HG03558 (cell line): ENCODE data around the gene RNF213.
"Not testable (repeated sequence)": the region's sequence is repeated elsewhere in the genome, so short reads cannot be mapped to it uniquely, and the experiment has no call there.

Source experiments
- ATAC-seq: cut with Tn5 transposase; IDR thresholded peaks from one replicate; pipeline ENCODE4 v1.9.1; 2021; ENCODE audit warnings: moderate number of reproducible peaks; ENCODE audit not compliant: unreplicated experiment; ENCODE audit errors: extremely low read depth

RNF213 gene

GRCh38 chr17:80287806-80288567 is 27.3 kb downstream of the RNF213 start:
- ATAC-seq: no peak

GRCh38 chr17:80289616-80290015 is 29.0 kb downstream of the RNF213 start:
- no peak for ATAC-seq

- ATAC-seq: no peak
Observed at GRCh38 chr17:80290156-80290555, 29.5 kb downstream of the RNF213 start.

GRCh38 chr17:80291260-80291659 is 30.6 kb downstream of the RNF213 start:
- no peak for ATAC-seq

GRCh38 chr17:80291691-80292487 is 31.2 kb downstream of the RNF213 start:
- ATAC-seq: no peak

GRCh38 chr17:80292521-80292971 is 31.9 kb downstream of the RNF213 start:
- ATAC-seq: no peak

- ATAC-seq: no peak
Observed at GRCh38 chr17:80294210-80294609, 33.6 kb downstream of the RNF213 start.

- ATAC-seq: no peak
Observed at GRCh38 chr17:80294653-80295052, 34.0 kb downstream of the RNF213 start.

- no peak for ATAC-seq
Observed at GRCh38 chr17:80295146-80295545, 34.5 kb downstream of the RNF213 start.

GRCh38 chr17:80295559-80295958 is 34.9 kb downstream of the RNF213 start:
- no peak for ATAC-seq

- no peak for ATAC-seq
Observed at GRCh38 chr17:80296221-80296620, 35.6 kb downstream of the RNF213 start.

GRCh38 chr17:80297996-80298560 is 37.4 kb downstream of the RNF213 start:
- ATAC-seq: no peak

GRCh38 chr17:80299350-80300100 is 38.9 kb downstream of the RNF213 start:
- not testable (repeated sequence) for ATAC-seq

- ATAC-seq: not testable (repeated sequence)
Observed at GRCh38 chr17:80300756-80301155, 40.1 kb downstream of the RNF213 start.

- ATAC-seq: no peak
Observed at GRCh38 chr17:80303824-80304223, 43.2 kb downstream of the RNF213 start.

- no peak for ATAC-seq
Observed at GRCh38 chr17:80307994-80308691, 47.5 kb downstream of the RNF213 start.

GRCh38 chr17:80308692-80309517 is 48.3 kb downstream of the RNF213 start:
- ATAC-seq: no peak

- no peak for ATAC-seq
Observed at GRCh38 chr17:80311216-80311827, 50.7 kb downstream of the RNF213 start.
